NB4 (cell line): ENCODE measurements around the gene CSF3R.

ENCODE experiments used
- MAX ChIP-seq: IDR thresholded peaks from 2 replicates; pipeline ENCODE4 v1.6.1; 2011; ENCODE audit warnings: low read depth, low read length
- MYC ChIP-seq: IDR thresholded peaks from 2 replicates; pipeline ENCODE4 v1.6.1; 2011; ENCODE audit warnings: low read depth, low read length
- POLR2A ChIP-seq: IDR thresholded peaks from 2 replicates; pipeline ENCODE4 v1.6.1; 2011; ENCODE audit warnings: mild to moderate bottlenecking; ENCODE audit not compliant: insufficient read length; ENCODE audit errors: extremely low read depth
- TF ChIP-seq, protein P1 (sequence below): IDR thresholded peaks from one replicate; pipeline ENCODE4 v1.5.1; 2012; ENCODE audit warnings: low read depth, low read length

DNA sequence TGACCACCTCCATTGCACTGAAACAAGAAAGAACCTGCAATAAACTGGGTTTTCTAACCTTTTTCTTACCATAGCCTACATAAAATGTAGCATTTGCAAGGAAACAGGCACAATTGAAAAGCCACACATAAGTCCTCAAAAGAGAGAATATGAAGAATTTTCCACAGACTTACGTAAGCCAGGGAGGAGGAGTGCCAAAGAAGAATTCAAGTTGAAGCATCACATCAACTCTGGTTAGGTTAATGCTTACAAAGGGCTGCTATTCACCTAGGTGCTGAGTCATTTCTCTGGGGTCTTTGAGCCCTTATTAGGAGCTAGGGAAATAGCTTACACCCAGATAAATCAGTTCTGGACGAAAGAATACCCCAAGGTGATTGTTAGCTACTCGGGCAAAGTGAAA lies 42.1 kb downstream of the CSF3R start:
- TF ChIP-seq, protein P1, sequence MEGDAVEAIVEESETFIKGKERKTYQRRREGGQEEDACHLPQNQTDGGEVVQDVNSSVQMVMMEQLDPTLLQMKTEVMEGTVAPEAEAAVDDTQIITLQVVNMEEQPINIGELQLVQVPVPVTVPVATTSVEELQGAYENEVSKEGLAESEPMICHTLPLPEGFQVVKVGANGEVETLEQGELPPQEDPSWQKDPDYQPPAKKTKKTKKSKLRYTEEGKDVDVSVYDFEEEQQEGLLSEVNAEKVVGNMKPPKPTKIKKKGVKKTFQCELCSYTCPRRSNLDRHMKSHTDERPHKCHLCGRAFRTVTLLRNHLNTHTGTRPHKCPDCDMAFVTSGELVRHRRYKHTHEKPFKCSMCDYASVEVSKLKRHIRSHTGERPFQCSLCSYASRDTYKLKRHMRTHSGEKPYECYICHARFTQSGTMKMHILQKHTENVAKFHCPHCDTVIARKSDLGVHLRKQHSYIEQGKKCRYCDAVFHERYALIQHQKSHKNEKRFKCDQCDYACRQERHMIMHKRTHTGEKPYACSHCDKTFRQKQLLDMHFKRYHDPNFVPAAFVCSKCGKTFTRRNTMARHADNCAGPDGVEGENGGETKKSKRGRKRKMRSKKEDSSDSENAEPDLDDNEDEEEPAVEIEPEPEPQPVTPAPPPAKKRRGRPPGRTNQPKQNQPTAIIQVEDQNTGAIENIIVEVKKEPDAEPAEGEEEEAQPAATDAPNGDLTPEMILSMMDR = no peak
- TF ChIP-seq POLR2A (no peak), MAX (no peak), MYC (no peak)
